Mucosa of rectum (tissue), 2 donors: ENCODE data around the gene ZNF527.
A peak's percentile ranks its signal among the peaks of the same experiment; 100 is the strongest.

Source experiments
- H3K27ac ChIP-seq, 2 donors: one replicate each; pipeline ENCODE4 v1.7.0; 2013; ENCODE audit warnings: inconsistent platforms in 2 of 2, low read depth in 2 of 2, low read length in 2 of 2
- H3K27me3 ChIP-seq, 2 donors: one replicate each; pipeline ENCODE4 v1.7.0; 2013; ENCODE audit warnings: low read length in 2 of 2; ENCODE audit not compliant: control insufficient read depth in 2 of 2, insufficient read depth in 2 of 2
- H3K36me3 ChIP-seq, 2 donors: one replicate each; pipeline ENCODE4 v1.7.0; 2013; ENCODE audit warnings: low read length in 2 of 2; ENCODE audit not compliant: control insufficient read depth in 2 of 2, insufficient read depth in 2 of 2
- H3K4me1 ChIP-seq, 2 donors: one replicate each; pipeline ENCODE4 v1.7.0; 2013; ENCODE audit warnings: low read length in 2 of 2, mild to moderate bottlenecking in 1 of 2; ENCODE audit not compliant: control insufficient read depth in 2 of 2, insufficient read depth in 2 of 2
- H3K4me3 ChIP-seq, 2 donors: one replicate each; pipeline ENCODE4 v1.7.0; 2013; ENCODE audit warnings: low read length in 2 of 2
- H3K9ac ChIP-seq, 2 donors: one replicate each; pipeline ENCODE4 v1.7.0; 2013; ENCODE audit warnings: low read length in 2 of 2, low read depth in 1 of 2, mild to moderate bottlenecking in 1 of 2
- H3K9me3 ChIP-seq, 2 donors: one replicate each; pipeline ENCODE4 v1.7.0; 2013; ENCODE audit warnings: low read length in 2 of 2; ENCODE audit not compliant: control insufficient read depth in 2 of 2
- donor health status: healthy.
- donor health status: Normal muscosa, but diverticular disease.

Gene ZNF527

GRCh38 chr19:37370880-37371661 is at the start of gene ZNF527:
TSS of gene ZNF527 (plus strand) at chr19:37371099. CDS start at chr19:37374199, 3,100 bp downstream.
- Histone ChIP-seq H3K27ac (peak within 1 kb of the TSS; percentile 84 to 85), H3K36me3 (peaks cover 15% of the 10 kb centered on the region in 2 donors), H3K4me1 (peaks cover 3 to 5% of the 10 kb centered on the region in 2 donors), H3K4me3 (peak within 1 kb of the TSS; percentile 73 to 90), H3K9me3 (peaks cover 7 to 12% of the 10 kb centered on the region in 2 donors), H3K27me3 (no peaks in the 10 kb centered on the region), H3K9ac (peak within 1 kb of the TSS; percentile 82 to 85)

GRCh38 chr19:37329686-37330085 is 41.2 kb upstream of the ZNF527 start:
- H3K36me3 ChIP-seq, result peaks cover 24 to 28% of the 10 kb centered on the region in 2 donors

DNA sequence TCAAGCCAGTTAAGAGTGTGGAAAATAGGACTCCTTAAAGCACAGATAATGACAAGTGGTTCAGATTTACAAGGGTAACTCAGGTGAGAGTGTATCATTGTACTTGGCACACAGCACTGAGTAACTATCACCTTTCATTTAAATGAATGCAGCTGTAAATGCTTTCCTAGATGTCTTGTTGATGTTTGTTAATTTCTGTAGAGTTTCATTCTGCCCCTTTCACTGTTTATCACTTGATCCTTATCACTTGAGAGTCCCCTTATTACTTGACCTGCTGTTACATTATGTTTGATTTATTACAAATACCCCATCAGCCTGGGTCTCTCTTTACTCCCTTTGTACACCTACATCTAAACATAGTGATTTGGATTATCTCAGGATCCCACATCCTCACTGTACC is 38.1 kb upstream of the ZNF527 start:
- Histone ChIP-seq H3K4me1 (peaks cover 5 to 14% of the 10 kb centered on the region in 2 donors), H3K36me3 (peaks cover 11 to 18% of the 10 kb centered on the region in 2 donors), H3K9ac (no peak overlapping the region), H3K9me3 (no peaks in the 10 kb centered on the region), H3K4me3 (no peak overlapping the region), H3K27me3 (no peaks in the 10 kb centered on the region), H3K27ac (no peak overlapping the region)

More at GRCh38 chr19:37329686-37330085, 41.2 kb upstream of the ZNF527 start:
- Histone ChIP-seq H3K4me3 (no peak overlapping the region), H3K4me1 (peaks cover 0 to 5% of the 10 kb centered on the region in 2 donors), H3K9ac (no peak overlapping the region), H3K9me3 (no peaks in the 10 kb centered on the region), H3K27me3 (no peaks in the 10 kb centered on the region), H3K27ac (no peak overlapping the region)

DNA sequence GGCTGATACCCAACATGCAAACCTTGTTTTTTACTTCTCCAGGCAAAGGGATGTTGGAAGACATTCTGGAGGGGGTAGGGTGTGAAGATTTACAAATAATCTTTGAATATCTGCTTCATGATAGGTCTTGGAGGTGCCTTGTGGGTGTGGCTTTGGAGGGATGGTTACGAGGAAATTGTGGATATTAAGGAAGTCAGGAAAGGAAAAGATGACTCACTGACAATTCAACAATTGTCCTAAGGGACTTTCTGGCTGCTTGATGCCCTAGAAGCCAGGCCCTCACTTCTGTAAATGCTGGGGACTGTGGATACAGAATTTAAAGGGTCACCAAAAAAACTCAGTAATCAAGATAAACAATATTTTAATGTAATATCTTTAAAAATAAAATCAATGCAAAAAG is 37.4 kb upstream of the ZNF527 start:
- H3K27ac ChIP-seq, result no peak overlapping the region
- peaks cover 11 to 18% of the 10 kb centered on the region in 2 donors for H3K36me3 ChIP-seq
- H3K9me3 ChIP-seq, result no peaks in the 10 kb centered on the region
- H3K4me3 ChIP-seq, result peak overlapping the region in 1 of 2 donors; percentile 93
- H3K4me1 ChIP-seq, result peaks cover 5 to 14% of the 10 kb centered on the region in 2 donors
- no peaks in the 10 kb centered on the region for H3K27me3 ChIP-seq
- H3K9ac ChIP-seq, result no peak overlapping the region

- Histone ChIP-seq H3K4me3 (peak overlapping the region; percentile 87 to 93), H3K27ac (peak overlapping the region; percentile 61 to 77), H3K9me3 (no peaks in the 10 kb centered on the region), H3K27me3 (no peaks in the 10 kb centered on the region), H3K36me3 (peaks cover 4 to 12% of the 10 kb centered on the region in 2 donors), H3K4me1 (peaks cover 5 to 14% of the 10 kb centered on the region in 2 donors), H3K9ac (peak overlapping the region; percentile 84 to 89)
Measured at GRCh38 chr19:37334179-37335071, 36.5 kb upstream of the ZNF527 start.

DNA sequence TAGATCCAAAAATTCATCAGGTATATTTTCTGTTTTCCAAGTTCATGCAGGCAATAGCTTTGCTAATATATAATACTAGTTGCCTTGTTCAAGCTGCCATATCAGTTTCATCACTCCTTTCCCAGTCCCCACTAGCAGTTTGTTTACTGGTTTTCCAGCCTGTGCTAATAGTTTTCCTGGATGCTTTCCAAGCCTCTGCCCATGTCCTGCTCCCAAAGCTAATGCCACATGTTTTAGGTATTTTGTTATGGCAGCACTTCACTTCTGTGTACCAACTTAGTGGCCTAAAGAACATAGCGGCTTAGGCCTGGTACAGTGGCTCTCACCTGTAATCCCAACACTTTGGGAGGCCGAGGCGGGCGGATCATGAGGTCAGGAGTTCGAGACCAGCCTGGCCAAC is 28.1 kb upstream of the ZNF527 start:
- peaks cover 0 to 5% of the 10 kb centered on the region in 2 donors for H3K9me3 ChIP-seq
- H3K27me3 ChIP-seq, result no peaks in the 10 kb centered on the region
- H3K27ac ChIP-seq, result no peak overlapping the region

DNA sequence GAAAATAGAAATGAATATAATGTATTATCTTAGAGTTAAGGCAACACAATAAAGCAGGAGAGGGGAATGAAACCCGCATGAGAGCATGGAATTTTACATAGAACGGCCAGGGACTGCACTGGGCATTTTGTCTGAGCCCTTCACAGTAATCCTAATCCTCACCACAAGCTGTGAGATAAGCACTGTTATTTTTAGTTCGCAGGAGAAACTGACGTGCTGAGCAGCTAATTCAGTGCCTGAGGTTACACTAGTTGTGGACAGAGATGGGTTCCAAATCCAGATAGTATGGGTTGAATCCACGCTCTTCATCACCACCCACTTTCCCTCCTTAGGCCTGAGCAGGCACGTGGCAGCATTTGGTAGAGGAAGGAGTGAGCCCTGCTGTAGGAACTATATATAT is 24.8 kb upstream of the ZNF527 start:
- peaks cover 0 to under 1% of the 10 kb centered on the region in 2 donors for H3K9me3 ChIP-seq
- no peak overlapping the region for H3K9ac ChIP-seq
- no peak overlapping the region for H3K27ac ChIP-seq
- H3K36me3 ChIP-seq, result peaks cover 27 to 47% of the 10 kb centered on the region in 2 donors
- no peaks in the 10 kb centered on the region for H3K27me3 ChIP-seq
- H3K4me3 ChIP-seq, result no peak overlapping the region
- no peaks in the 10 kb centered on the region for H3K4me1 ChIP-seq

More for the DNA sequence above, 28.1 kb upstream of the ZNF527 start:
- H3K4me3 ChIP-seq, result no peak overlapping the region
- no peak overlapping the region for H3K9ac ChIP-seq
- peaks cover 18 to 40% of the 10 kb centered on the region in 2 donors for H3K36me3 ChIP-seq
- H3K4me1 ChIP-seq, result no peaks in the 10 kb centered on the region

GRCh38 chr19:37348060-37348459 is 22.8 kb upstream of the ZNF527 start:
- Histone ChIP-seq H3K4me3 (no peak overlapping the region), H3K9me3 (no peaks in the 10 kb centered on the region), H3K9ac (no peak overlapping the region), H3K4me1 (no peaks in the 10 kb centered on the region), H3K36me3 (peaks cover 25 to 48% of the 10 kb centered on the region in 2 donors), H3K27ac (no peak overlapping the region), H3K27me3 (no peaks in the 10 kb centered on the region)

DNA sequence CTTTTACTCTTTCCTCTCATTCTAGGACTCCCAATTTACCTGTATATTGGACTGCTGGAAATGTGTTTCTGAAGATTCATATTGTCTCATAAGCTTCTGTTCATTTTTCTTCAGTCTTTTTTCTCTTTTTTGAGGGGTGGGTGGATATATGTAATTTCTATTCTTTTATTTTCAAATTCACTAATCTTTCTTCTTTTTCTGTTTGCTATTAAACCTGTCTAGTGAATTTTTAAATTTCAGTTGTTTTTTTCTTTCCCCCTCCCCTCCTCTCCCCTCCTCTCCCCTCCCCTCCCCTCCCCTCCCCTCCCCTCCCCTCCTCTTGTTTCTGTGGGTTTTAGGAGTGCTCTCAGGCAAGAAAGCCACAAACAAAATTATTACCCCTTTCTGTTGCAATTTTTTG is 16.9 kb upstream of the ZNF527 start:
- no peak overlapping the region for H3K27ac ChIP-seq
- H3K4me3 ChIP-seq, result no peak overlapping the region
- no peaks in the 10 kb centered on the region for H3K27me3 ChIP-seq
- no peak overlapping the region for H3K9ac ChIP-seq
- H3K9me3 ChIP-seq, result peaks cover 6 to 10% of the 10 kb centered on the region in 2 donors
- no peaks in the 10 kb centered on the region for H3K4me1 ChIP-seq
- H3K36me3 ChIP-seq, result peaks cover 23 to 33% of the 10 kb centered on the region in 2 donors

GRCh38 chr19:37355901-37356300 is 15.0 kb upstream of the ZNF527 start:
- Histone ChIP-seq H3K4me3 (no peak overlapping the region), H3K9me3 (peaks cover 6 to 10% of the 10 kb centered on the region in 2 donors), H3K27me3 (no peaks in the 10 kb centered on the region), H3K9ac (no peak overlapping the region), H3K27ac (no peak overlapping the region), H3K4me1 (no peaks in the 10 kb centered on the region), H3K36me3 (peaks cover 31 to 38% of the 10 kb centered on the region in 2 donors)
